Mononuclear cell (primary cell): ENCODE measurements around the gene BCAS3. TPM values are rescaled to one million over a fixed set of nuclear protein-coding genes. Genes with fewer than 3 reads are reported as not detected.

Experiments
- H3K27me3 ChIP-seq: 2 replicates; pipeline ENCODE4 v1.6.0; 2011; ENCODE audit warnings: low read length, control low read depth; ENCODE audit not compliant: insufficient read depth
- H3K4me1 ChIP-seq: 2 replicates; pipeline ENCODE4 v1.5.1; 2011; ENCODE audit warnings: mild to moderate bottlenecking, low read length, control low read depth; ENCODE audit not compliant: insufficient read depth
- H3K4me3 ChIP-seq: 2 replicates; pipeline ENCODE4 v1.5.1; 2011; ENCODE audit warnings: mild to moderate bottlenecking, low read length, moderate library complexity
- H3K9me3 ChIP-seq: 2 replicates; pipeline ENCODE4 v1.5.1; 2011; ENCODE audit warnings: low read depth, mild to moderate bottlenecking, control low read depth, low read length
- total RNA-seq: library from RNA; depleted of rRNA; stranded (reverse); fragments of >200 nt; gene quantifications from one replicate; pipeline ENCODE4 v1.2.3, GENCODE V29; 2012

The BCAS3 gene
- total RNA-seq, 1 donor = 23.9 TPM

DNA sequence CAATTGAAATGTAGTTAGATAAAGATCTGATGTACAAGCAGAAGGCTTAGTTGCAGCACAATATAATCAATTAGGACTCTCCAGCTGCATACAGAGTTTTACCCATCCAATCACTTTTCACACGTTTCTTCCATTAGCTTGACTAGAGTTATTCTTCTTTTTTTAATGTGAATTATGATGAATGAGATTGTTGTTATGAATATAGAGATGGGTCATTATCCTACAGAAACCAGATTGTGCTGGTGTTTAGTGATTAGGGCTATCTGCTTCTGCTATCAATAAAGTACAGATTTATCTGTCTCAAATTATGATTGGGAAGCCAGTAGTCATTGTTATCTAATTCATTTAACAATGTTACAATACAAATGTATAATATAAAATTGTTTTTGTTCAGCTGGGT lies 500.6 kb downstream of the BCAS3 start:
- no peaks in the 10 kb centered on the region for H3K9me3 ChIP-seq
- H3K4me3 ChIP-seq = no peak overlapping the region
- no peaks in the 10 kb centered on the region for H3K4me1 ChIP-seq
- H3K27me3 ChIP-seq = no peaks in the 10 kb centered on the region

GRCh38 chr17:61179380-61179806 lies 501.7 kb downstream of the BCAS3 start:
- no peak overlapping the region for H3K4me3 ChIP-seq

GRCh38 chr17:61183793-61184192 lies 506.1 kb downstream of the BCAS3 start:
- no peaks in the 10 kb centered on the region for H3K9me3 ChIP-seq
- no peak overlapping the region for H3K4me3 ChIP-seq
- H3K27me3 ChIP-seq = no peaks in the 10 kb centered on the region
- no peaks in the 10 kb centered on the region for H3K4me1 ChIP-seq

More at GRCh38 chr17:61179380-61179806, 501.7 kb downstream of the BCAS3 start:
- no peaks in the 10 kb centered on the region for H3K27me3 ChIP-seq
- H3K4me1 ChIP-seq = no peaks in the 10 kb centered on the region
- no peaks in the 10 kb centered on the region for H3K9me3 ChIP-seq

DNA sequence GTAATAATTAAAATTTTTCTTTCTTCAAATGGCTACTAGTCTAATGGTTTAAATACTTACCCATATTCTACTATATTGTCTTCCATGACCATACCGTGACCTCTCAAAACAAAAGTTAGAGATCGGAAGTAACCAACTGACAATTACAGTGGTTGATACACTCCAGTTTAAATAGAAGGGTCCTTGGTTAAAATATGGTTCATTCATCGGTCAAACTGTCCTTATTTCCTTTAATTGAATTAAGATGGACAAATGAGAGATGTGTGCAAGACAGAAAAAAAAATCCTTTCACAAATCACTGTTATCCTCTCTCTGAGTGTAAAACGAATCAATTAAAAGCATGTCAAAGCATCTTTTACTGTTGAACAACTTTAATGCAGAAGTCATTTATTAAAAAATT lies 507.7 kb downstream of the BCAS3 start:
- Histone ChIP-seq H3K27me3 (no peaks in the 10 kb centered on the region), H3K9me3 (no peaks in the 10 kb centered on the region), H3K4me3 (no peak overlapping the region), H3K4me1 (no peaks in the 10 kb centered on the region)

GRCh38 chr17:61187038-61187437 lies 509.4 kb downstream of the BCAS3 start:
- Histone ChIP-seq H3K9me3 (no peaks in the 10 kb centered on the region), H3K27me3 (no peaks in the 10 kb centered on the region), H3K4me3 (no peak overlapping the region), H3K4me1 (no peaks in the 10 kb centered on the region)

DNA sequence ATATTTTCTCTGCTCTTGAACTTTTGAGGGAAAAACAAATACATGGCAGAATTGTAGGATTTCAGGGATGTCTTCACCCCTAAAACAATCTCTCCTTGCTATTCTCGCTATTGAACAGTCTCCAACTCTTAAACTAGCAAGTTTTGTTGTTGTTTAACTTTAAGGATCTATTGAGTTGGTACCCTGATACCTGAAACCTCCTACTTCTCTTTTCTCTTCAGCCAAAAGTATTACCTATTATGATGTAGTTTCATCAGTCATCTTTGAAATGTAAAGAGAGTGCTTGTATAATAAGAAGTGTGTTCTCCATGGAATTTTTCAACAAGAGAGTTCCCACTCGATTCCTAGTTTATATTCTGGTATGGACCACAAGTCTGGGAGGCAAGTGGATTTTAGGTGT lies 510.4 kb downstream of the BCAS3 start:
- no peaks in the 10 kb centered on the region for H3K27me3 ChIP-seq
- no peaks in the 10 kb centered on the region for H3K4me1 ChIP-seq
- H3K4me3 ChIP-seq = no peak overlapping the region
- H3K9me3 ChIP-seq = no peaks in the 10 kb centered on the region

DNA sequence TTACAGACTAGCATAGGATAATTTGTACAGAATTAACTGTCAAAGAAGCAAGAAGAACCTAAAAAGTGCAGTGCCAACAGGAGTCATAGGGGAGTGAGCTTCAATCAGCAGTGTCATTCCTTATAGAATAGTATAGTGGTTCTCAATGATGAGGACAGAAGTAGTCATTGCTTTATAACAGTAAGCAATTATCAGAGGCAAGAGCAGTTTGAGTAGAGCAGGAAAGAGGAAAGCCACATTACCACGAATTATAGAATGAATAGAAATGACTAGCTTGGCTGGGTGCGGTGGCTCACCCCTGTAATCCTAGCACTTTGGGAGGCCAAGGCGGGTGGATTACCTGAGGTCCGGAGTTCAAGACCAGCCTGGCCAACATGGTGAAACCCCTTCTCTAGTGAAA lies 512.3 kb downstream of the BCAS3 start:
- Histone ChIP-seq H3K27me3 (no peaks in the 10 kb centered on the region), H3K4me1 (no peaks in the 10 kb centered on the region), H3K9me3 (no peaks in the 10 kb centered on the region), H3K4me3 (no peak overlapping the region)

- Histone ChIP-seq H3K27me3 (no peaks in the 10 kb centered on the region), H3K4me3 (no peak overlapping the region)
These were observed 518.7 kb downstream of the BCAS3 start for GRCh38 chr17:61196302-61196704.

GRCh38 chr17:61196799-61197198 lies 519.1 kb downstream of the BCAS3 start:
- Histone ChIP-seq H3K9me3 (no peaks in the 10 kb centered on the region), H3K4me3 (no peak overlapping the region), H3K4me1 (no peaks in the 10 kb centered on the region), H3K27me3 (no peaks in the 10 kb centered on the region)

More at GRCh38 chr17:61196302-61196704, 518.7 kb downstream of the BCAS3 start:
- H3K4me1 ChIP-seq = no peaks in the 10 kb centered on the region
- no peaks in the 10 kb centered on the region for H3K9me3 ChIP-seq

- Histone ChIP-seq H3K4me1 (no peaks in the 10 kb centered on the region), H3K4me3 (no peak overlapping the region), H3K9me3 (no peaks in the 10 kb centered on the region), H3K27me3 (no peaks in the 10 kb centered on the region)
These were observed 522.0 kb downstream of the BCAS3 start for GRCh38 chr17:61199431-61200338.

- Histone ChIP-seq H3K9me3 (no peaks in the 10 kb centered on the region), H3K4me3 (no peak overlapping the region), H3K4me1 (no peaks in the 10 kb centered on the region), H3K27me3 (no peaks in the 10 kb centered on the region)
These were observed 522.7 kb downstream of the BCAS3 start for GRCh38 chr17:61200339-61200715.

DNA sequence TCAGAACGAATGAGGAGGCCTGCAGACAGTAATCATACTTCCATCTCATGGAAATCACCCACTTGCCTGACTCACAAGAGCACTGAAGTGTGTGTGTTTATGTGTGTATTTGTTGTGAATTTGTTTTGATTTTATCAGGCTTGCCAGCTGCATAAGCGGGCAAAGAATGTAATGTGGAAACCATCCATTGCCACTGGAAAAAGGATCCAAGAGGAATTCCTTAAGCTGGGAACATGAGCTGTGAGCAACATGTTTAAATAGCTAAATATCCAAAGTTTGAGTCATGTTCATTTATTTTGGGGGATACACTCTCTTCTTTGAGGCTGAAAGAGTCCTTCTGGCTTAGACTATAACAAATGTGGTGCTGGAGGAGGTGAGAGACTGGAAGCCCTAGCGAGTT lies 523.6 kb downstream of the BCAS3 start:
- no peaks in the 10 kb centered on the region for H3K4me1 ChIP-seq
- H3K27me3 ChIP-seq = no peaks in the 10 kb centered on the region
- no peak overlapping the region for H3K4me3 ChIP-seq
- H3K9me3 ChIP-seq = no peaks in the 10 kb centered on the region

DNA sequence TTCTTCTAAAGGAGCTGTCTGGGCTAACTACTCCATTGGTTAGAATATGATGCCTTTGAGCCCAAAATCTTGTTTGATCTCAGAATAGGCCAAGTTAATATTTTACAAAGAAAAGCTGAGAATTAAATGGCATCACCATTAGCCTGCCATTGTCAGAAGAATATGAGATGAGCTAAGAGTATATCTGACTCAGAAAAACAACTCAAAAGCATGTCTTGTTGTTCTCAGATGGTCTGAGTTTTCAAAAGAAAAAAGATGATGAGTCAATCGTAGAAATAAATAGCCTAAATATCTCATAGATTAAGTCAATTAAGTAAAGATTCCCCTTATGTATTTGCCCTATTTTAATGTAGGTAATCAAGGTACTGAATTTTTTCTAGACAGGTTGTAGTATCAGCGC lies 524.9 kb downstream of the BCAS3 start:
- Histone ChIP-seq H3K27me3 (no peaks in the 10 kb centered on the region), H3K4me1 (no peaks in the 10 kb centered on the region), H3K9me3 (no peaks in the 10 kb centered on the region), H3K4me3 (no peak overlapping the region)

DNA sequence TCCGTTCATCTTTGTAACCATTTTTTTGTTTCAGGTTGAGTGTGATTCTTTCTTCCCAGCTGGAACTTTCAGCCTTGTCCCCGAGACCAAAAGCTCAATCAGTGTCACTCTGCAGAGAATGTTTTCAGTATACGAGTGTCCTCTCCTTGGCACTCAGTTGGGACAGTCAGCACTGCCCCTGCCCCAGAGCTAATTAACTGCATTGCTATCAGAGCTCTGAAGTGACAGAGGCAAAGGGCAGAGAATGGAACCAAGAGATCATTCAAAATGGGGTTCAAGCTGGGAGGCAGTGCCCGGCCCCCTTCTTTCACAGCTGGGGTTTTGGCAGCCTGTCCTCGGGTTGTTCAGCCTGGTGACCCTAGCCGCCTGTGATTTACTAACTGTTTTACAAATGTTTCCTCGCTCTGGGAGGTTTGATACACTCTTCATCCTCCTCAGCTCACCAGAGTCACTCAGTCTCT lies 526.0 kb downstream of the BCAS3 start:
- H3K27me3 ChIP-seq = no peaks in the 10 kb centered on the region
- H3K9me3 ChIP-seq = no peaks in the 10 kb centered on the region
- no peaks in the 10 kb centered on the region for H3K4me1 ChIP-seq
- no peak overlapping the region for H3K4me3 ChIP-seq

DNA sequence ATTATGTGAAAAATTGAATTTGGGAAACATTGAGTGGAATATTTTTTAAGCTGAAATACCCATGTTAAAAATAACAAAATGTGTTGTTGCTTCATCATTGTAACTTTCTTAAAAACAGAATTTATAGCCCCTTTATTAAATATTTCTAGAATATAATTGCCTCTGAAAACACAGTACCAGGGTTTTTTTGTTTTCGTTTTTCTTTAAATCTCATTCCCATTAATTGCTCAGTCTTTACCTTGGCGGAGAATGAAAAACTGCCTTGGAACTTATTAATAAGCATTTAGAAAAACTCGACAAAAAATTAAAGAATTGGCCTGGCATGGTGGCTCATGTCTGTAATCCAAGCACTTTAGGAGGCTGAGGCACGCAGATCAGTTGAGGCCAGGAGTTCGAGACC lies 526.8 kb downstream of the BCAS3 start:
- Histone ChIP-seq H3K9me3 (no peaks in the 10 kb centered on the region), H3K4me3 (no peak overlapping the region), H3K4me1 (no peaks in the 10 kb centered on the region), H3K27me3 (no peaks in the 10 kb centered on the region)

DNA sequence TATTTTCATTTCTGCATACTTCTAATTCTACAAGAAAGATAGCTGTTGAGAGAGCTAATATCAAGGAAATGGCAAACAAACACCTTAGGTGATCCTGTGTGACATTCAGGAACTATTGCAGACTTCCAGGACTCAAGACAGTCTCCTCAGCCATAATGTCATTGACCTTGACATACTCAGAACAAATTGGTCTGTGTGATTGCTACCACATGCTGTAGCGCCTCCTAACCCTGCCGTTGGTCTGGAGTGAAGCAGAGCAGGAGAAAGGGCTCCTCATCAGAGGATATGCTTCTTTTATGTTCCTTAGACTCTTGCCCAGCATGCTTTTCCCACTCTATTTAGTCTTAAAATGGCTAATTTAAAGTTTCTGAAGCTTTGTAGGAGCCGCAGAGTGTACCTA lies 527.8 kb downstream of the BCAS3 start:
- no peaks in the 10 kb centered on the region for H3K9me3 ChIP-seq
- H3K27me3 ChIP-seq = no peaks in the 10 kb centered on the region
- H3K4me1 ChIP-seq = no peaks in the 10 kb centered on the region
- H3K4me3 ChIP-seq = no peak overlapping the region
